ENCODE measurements around the gene CAPN3.

- no peak for TF ChIP-seq CREB5 (CRISPR knock-in tag; IDR thresholded peaks at IDR 0.05; ENCODE audit: low read depth)
- no peak for TF ChIP-seq POU6F1 (CRISPR knock-in tag; IDR thresholded peaks at IDR 0.05; ENCODE audit: borderline replicate concordance, low read depth)
- TF ChIP-seq ZFP30 (CRISPR knock-in tag; IDR thresholded peaks at IDR 0.05), result no peak
- TF ChIP-seq PATZ1 (CRISPR knock-in tag; IDR thresholded peaks at IDR 0.05; ENCODE audit: borderline replicate concordance), result no peak
- no peak for TF ChIP-seq ESRRG (CRISPR knock-in tag; IDR thresholded peaks at IDR 0.05)
These were observed 49.7 kb downstream of the CAPN3 start for GRCh38 chr15:42409011-42409410.
